IPS-15b (cell line): ENCODE data around the gene CNP.
A peak's percentile ranks its signal among the peaks of the same experiment; 100 is the strongest.
"Not testable (repeated sequence)": the region's sequence is repeated elsewhere in the genome, so short reads cannot be mapped to it uniquely, and the experiment has no call there.

Experiments used
- H3K27me3 ChIP-seq: one replicate; pipeline ENCODE4 v1.6.1; 2013; ENCODE audit warnings: low read length; ENCODE audit not compliant: control insufficient read depth, insufficient read depth
- H3K36me3 ChIP-seq: one replicate; pipeline ENCODE4 v1.6.1; 2013; ENCODE audit warnings: low read length; ENCODE audit not compliant: control insufficient read depth, insufficient read depth
- H3K4me1 ChIP-seq: one replicate; pipeline ENCODE4 v1.6.1; 2013; ENCODE audit warnings: mild to moderate bottlenecking, low read length; ENCODE audit not compliant: control insufficient read depth, insufficient read depth
- H3K4me3 ChIP-seq: one replicate; pipeline ENCODE4 v1.5.1; 2013; ENCODE audit warnings: low read depth, low read length
- H3K9ac ChIP-seq: one replicate; pipeline ENCODE4 v1.6.1; 2013; ENCODE audit warnings: low read depth, mild to moderate bottlenecking, low read length
- H3K9me3 ChIP-seq: one replicate; pipeline ENCODE4 v1.6.1; 2013; ENCODE audit warnings: mild to moderate bottlenecking, low read length; ENCODE audit not compliant: control insufficient read depth, insufficient read depth

Gene CNP

DNA sequence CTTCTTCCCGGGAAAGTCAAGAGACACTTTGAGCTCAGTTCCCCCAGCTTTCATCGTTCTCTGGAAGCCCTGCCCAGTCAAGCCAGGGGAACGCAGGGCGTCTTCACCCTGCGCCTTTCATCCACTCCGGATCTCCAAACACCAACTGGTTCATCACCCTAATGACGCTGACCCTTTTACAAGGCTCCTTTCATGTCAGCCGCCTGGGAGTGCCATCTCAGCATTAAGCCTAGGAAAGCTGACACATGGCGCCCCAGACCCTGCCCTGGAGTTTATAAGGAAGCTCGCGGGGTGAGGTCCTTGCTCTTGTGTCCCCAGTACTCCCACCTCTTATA is 51.2 kb downstream of the CNP start:
- Histone ChIP-seq H3K36me3 (peaks cover 8% of the 10 kb centered on the region), H3K27me3 (no peaks in the 10 kb centered on the region), H3K4me3 (peak overlapping the region; percentile 94), H3K4me1 (peaks cover 9% of the 10 kb centered on the region), H3K9ac (peak overlapping the region; percentile 98), H3K9me3 (no peaks in the 10 kb centered on the region)

DNA sequence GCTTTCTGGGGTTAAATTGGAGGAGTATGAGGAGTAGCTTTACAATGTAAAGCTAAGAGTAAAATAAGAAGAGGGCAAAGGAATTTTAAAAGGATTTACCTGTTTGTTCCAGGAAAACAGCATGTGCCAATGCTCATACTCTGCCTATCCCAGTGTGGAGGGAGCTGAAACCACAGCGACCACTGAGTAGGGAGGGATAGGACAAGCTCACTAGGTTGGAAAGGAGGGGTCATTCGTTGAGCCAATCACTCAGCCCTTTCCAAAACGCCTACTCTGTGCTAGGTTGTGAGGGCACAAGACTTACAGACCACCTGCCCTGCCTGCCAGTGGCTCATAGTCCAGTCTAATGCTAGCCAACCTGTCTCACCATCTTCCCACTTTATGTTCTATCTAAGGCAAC is 51.7 kb downstream of the CNP start:
- Histone ChIP-seq H3K9me3 (no peaks in the 10 kb centered on the region), H3K36me3 (peaks cover 11% of the 10 kb centered on the region), H3K9ac (peak overlapping the region; percentile 98), H3K4me3 (peak overlapping the region; percentile 94), H3K4me1 (peaks cover 5% of the 10 kb centered on the region), H3K27me3 (no peaks in the 10 kb centered on the region)

DNA sequence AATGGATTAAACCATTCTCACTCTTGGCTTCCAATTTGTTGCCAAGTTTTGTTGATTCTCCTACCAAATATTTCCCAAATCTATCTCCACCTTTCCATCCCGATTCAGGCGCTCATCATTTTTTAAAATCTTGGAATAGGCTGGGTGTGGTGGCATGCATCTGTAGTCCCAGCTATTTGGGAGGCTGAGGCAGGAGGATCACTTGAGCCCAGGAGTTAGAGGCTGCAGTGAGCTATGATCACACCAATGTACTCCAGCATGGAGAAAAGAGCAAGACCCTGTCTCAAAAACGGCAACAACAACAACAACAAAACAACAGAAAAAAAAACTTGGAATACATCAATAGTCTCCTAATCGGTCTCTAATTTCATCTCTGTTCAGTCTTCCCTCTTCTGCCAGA is 52.4 kb downstream of the CNP start:
- Histone ChIP-seq H3K36me3 (peaks cover 17% of the 10 kb centered on the region), H3K9me3 (no peaks in the 10 kb centered on the region), H3K4me1 (peaks cover 3% of the 10 kb centered on the region), H3K27me3 (no peaks in the 10 kb centered on the region), H3K4me3 (no peak overlapping the region), H3K9ac (no peak overlapping the region)

DNA sequence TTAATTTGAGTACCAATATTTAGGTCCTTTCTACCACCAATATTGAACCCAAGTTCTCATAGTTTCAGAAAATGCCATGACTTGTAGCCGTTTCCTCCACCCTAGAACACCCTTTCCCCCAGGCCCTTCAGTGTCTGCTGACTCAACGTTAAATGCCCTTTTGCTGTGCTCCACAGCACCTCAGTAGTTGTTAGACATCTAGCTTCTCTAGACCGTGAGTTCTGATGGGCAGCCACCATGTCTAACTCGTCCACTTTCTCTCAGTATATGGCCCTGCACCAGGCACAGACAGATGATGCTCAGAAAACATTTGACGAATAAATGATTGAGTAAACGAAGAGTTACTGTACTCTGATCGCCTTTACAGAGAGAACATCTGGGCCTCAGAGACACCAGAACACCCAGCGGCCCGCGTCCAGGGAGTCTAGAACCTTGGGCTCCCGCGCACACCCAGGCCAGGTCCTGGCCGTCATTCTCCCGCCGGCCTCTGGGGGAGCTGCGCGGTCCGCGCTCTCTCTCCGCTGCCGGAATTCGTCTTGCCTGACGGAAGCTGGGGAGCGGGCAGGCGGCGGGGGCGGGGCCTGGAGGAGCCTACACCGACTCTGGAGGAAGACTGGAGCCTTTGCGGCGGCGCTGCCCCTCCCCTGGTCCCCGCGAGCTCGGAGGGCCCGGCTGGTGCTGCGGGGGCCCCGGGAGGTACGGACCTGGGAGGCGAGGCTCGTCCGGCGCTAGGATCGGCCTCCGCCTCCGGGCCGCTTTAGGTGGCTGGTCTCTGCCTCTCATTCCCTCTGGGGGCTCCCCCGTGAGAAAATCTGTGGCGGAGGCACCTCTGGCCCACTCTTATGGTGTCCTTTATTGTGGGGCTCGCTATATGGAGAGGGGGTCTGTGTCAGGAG is 53.2 kb downstream of the CNP start, which contains the start of gene NKIRAS2:
NKIRAS2 (plus strand) TSS at position 582 of the 896 bp plus-strand sequence. CDS start 1,488 bp downstream, outside the sequence.
- Histone ChIP-seq H3K9me3 (no peaks in the 10 kb centered on the region), H3K4me3 (peak within 1 kb of the TSS; percentile 90), H3K27me3 (no peaks in the 10 kb centered on the region), H3K36me3 (peaks cover 22% of the 10 kb centered on the region), H3K4me1 (peaks cover 4% of the 10 kb centered on the region), H3K9ac (peak within 1 kb of the TSS; percentile 87)

DNA sequence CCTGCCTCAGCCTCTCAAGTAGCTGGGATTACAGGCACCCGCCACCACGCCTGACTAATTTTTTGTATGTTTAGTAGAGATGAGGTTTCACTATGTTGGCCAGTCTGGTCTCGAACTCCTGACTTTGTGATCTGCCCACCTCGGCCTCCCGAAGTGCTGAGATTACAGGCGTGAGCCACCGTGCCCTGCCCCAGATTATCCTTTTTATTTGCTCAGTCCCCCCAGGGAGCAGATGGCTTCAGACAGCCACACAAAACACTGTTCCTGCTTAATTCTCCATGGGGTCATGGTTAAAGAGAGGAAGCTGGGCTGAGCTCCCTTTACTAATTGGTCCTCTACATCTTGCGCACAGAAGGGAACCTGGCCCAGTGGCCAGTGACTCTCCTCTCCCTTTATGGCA is 54.2 kb downstream of the CNP start:
- not testable (repeated sequence) for H3K4me1 ChIP-seq, H3K9me3 ChIP-seq, H3K27me3 ChIP-seq, H3K9ac ChIP-seq
- Histone ChIP-seq H3K36me3 (peaks cover 24% of the 10 kb centered on the region), H3K4me3 (peak overlapping the region; percentile 90)

DNA sequence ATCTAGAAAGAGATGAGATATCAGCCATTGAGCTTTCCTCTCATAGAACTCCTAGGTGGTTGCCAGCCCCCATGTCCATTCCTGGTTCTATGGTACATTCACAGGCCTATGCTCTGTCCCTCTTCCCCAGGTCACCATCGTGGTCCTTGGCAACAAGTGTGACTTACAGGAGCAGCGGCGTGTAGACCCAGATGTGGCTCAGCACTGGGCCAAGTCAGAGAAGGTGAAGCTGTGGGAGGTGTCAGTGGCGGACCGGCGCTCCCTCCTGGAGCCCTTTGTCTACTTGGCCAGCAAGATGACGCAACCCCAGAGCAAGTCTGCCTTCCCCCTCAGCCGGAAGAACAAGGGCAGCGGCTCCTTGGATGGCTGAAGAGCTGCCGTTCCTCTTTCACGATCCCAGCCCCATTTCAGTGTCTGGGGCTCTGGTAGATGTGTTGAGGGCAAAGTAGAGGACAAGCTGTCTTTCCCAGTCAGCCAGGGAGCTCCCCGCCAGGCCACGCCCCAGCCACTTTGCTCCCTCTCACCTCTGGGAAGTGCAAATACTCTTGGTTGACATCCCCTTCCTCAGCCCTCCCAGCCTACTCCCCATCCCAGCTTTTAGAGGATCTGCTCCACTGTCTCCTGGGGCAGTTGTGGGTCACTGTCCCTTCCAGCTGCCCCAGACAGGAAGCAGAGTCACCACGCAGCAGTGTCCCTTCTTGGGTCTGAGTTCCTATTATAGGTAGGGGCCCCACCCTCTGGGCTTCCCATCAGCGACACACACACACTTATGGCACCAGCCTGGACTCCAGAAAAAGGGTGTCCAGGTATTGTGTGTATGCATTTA is 57.1 kb downstream of the CNP start:
- H3K9me3 ChIP-seq = no peaks in the 10 kb centered on the region
- H3K36me3 ChIP-seq = peaks cover 24% of the 10 kb centered on the region
- H3K9ac ChIP-seq = no peak overlapping the region
- H3K27me3 ChIP-seq = no peaks in the 10 kb centered on the region
- H3K4me1 ChIP-seq = peaks cover 7% of the 10 kb centered on the region
- H3K4me3 ChIP-seq = no peak overlapping the region

DNA sequence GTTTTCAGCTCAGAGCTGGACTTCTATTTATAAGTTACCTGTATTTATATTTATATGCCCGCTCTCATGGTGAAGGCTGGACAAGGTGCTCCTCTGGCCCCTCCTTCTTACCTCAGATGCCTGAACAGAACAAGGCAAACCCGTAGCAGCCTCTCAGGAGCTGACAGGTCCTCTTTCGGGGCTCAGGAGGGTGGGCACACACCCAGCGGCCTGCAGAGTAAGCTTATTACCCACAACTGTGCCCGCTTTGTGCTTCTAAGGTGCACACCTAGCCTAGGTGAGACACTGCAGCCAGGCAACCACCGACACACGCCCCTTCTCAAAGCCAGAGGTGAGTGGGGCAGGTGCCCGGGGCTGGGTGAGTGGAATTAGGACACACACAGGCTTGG is 58.6 kb downstream of the CNP start:
- H3K9me3 ChIP-seq = no peaks in the 10 kb centered on the region
- no peak overlapping the region for H3K4me3 ChIP-seq
- peaks cover 24% of the 10 kb centered on the region for H3K36me3 ChIP-seq
- H3K9ac ChIP-seq = no peak overlapping the region
- no peaks in the 10 kb centered on the region for H3K27me3 ChIP-seq
- H3K4me1 ChIP-seq = peaks cover 7% of the 10 kb centered on the region

DNA sequence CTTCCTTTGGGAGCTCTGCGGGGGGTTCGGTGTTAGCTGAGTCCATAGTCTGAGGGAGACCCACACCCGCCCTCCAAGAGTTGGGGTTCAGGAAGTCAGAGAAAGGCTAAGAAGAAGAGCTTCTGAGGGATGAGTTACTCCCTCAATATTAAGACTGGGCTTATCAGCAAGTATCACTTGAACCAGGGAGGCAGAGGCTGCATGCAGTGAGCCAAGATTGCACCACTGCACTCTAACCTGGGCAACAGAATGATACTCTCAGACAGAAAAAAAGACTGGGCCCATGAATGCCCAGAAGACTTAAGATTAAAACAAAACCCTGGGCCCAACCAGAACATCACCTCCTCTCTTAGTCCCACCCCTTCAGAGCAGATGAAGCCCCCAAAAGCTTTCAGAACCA is 59.3 kb downstream of the CNP start:
- Histone ChIP-seq H3K36me3 (peaks cover 24% of the 10 kb centered on the region), H3K9me3 (no peaks in the 10 kb centered on the region), H3K9ac (no peak overlapping the region), H3K27me3 (no peaks in the 10 kb centered on the region), H3K4me1 (peaks cover 7% of the 10 kb centered on the region), H3K4me3 (no peak overlapping the region)

DNA sequence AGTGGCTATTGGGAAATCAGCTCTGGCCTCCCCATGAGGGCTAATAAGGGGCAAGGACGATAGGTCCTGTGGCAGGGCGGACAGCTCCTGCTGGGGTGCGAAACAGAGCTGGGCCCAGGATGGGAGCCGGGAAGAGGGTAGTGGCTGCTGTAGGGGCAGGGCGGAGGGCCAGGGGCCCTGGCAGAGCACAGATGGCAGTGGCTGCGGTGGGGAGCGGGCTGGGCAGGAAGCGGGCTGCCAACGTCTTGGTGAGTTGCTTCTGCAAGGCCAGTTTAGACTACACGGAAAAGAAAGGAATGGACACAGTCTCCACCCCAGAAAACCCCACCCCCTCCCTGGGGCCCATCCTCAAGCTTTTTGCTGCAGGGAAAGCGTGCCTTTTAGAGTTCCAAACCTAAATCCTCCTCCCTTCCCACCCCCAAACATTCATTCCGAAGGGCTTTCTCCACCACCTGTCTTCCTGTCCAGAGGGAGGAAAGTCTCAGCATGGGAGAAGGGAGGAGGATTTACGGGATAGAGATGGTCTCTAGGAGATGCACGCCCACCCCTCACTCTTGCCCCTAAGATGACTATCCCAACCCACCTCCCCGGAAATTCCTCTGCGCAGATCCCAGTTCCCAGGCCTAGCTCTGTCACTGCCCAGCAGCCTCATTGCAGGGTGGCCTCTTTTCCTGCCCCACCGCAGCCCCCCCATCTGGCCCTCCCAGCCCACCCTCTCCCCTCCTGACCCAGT is 60.4 kb downstream of the CNP start:
- no peak overlapping the region for H3K4me3 ChIP-seq
- H3K4me1 ChIP-seq = peaks cover 7% of the 10 kb centered on the region
- no peaks in the 10 kb centered on the region for H3K27me3 ChIP-seq
- peaks cover 24% of the 10 kb centered on the region for H3K36me3 ChIP-seq
- peak overlapping the region; percentile 60 for H3K9ac ChIP-seq
- no peaks in the 10 kb centered on the region for H3K9me3 ChIP-seq
